ENCODE measurements around the gene UBE3B. TPM values are rescaled to one million over a fixed set of nuclear protein-coding genes. Genes with fewer than 3 reads are reported as not detected.

Gene UBE3B
- total RNA-seq, 1 experiment from 2014 or later, result 29.3 TPM

GRCh38 chr12:109535863-109536250, 58.4 kb downstream of the UBE3B start:
- TF ChIP-seq SMAD3 (CRISPR knock-in tag; IDR thresholded peaks at IDR 0.05; ENCODE audit: borderline replicate concordance), result no peak
- no peak for TF ChIP-seq E2F5 (CRISPR knock-in tag; IDR thresholded peaks at IDR 0.05)
- ATAC-seq (no peak), DNase-seq (ENCODE audit: low spot score) (no peak)
- no peaks in the 10 kb centered on the region for H3K27me3 Mint-ChIP-seq (ENCODE audit: low read depth)
- ChIA-PET POLR2A (no interaction called here), CTCF (interaction anchor here (1.0 to 1.6 kb wide), 2 partner anchors 108 to 238 kb away, joined by 3 to 4 read pairs; no protein-coding TSS in a partner anchor)
- H3K9me3 Mint-ChIP-seq, result no peaks in the 10 kb centered on the region
- no peak overlapping the region for H3K27ac Mint-ChIP-seq
- no peak overlapping the region for H3K4me3 Mint-ChIP-seq
- H3K36me3 Mint-ChIP-seq, result peaks cover 7% of the 10 kb centered on the region; the same call in 1 of the 2 replicates
- no peaks in the 10 kb centered on the region for H3K4me1 Mint-ChIP-seq

GRCh38 chr12:109537136-109537535, 59.7 kb downstream of the UBE3B start:
- CTCF ChIA-PET, result no interaction called here
- no peaks in the 10 kb centered on the region for H3K9me3 Mint-ChIP-seq
- no peaks in the 10 kb centered on the region for H3K4me1 Mint-ChIP-seq
- POLR2A ChIA-PET, result no interaction called here
- peaks cover 3% of the 10 kb centered on the region; the same call in 1 of the 2 replicates for H3K36me3 Mint-ChIP-seq
- TF ChIP-seq E2F4 (CRISPR knock-in tag; IDR thresholded peaks at IDR 0.05; ENCODE audit: borderline replicate concordance, low read depth) (no peak), ESRRA (CRISPR knock-in tag; IDR thresholded peaks at IDR 0.05; ENCODE audit: borderline replicate concordance) (no peak), CREB1 (CRISPR knock-in tag; IDR thresholded peaks at IDR 0.05) (no peak), MAX (CRISPR knock-in tag; IDR thresholded peaks at IDR 0.05) (no peak), KAT7 (CRISPR knock-in tag; IDR thresholded peaks at IDR 0.05; ENCODE audit: borderline replicate concordance) (no peak), E2F5 (CRISPR knock-in tag; IDR thresholded peaks at IDR 0.05) (no peak), CBFB (CRISPR knock-in tag; IDR thresholded peaks at IDR 0.05; ENCODE audit: low read depth) (no peak), HMGXB4 (CRISPR knock-in tag; IDR thresholded peaks at IDR 0.05) (no peak), AR (CRISPR knock-in tag; IDR thresholded peaks at IDR 0.05) (no peak), OVOL2 (CRISPR knock-in tag; IDR thresholded peaks at IDR 0.05; ENCODE audit: borderline replicate concordance) (no peak), NR2C2 (CRISPR knock-in tag; IDR thresholded peaks at IDR 0.05) (no peak), ZNF512 (CRISPR knock-in tag; IDR thresholded peaks at IDR 0.05; ENCODE audit: borderline replicate concordance) (no peak), TCF7 (CRISPR knock-in tag; IDR thresholded peaks at IDR 0.05; ENCODE audit: low read depth) (no peak), MYBL2 (CRISPR knock-in tag; IDR thresholded peaks at IDR 0.05) (no peak), SMAD3 (CRISPR knock-in tag; IDR thresholded peaks at IDR 0.05; ENCODE audit: borderline replicate concordance) (no peak)
- ATAC-seq, result no peak
- no peak overlapping the region for H3K4me3 Mint-ChIP-seq
- H3K27ac Mint-ChIP-seq, result peak overlapping the region; percentile 54; the same call in 1 of the 2 replicates
- no peak for DNase-seq (ENCODE audit: low spot score)
- no peaks in the 10 kb centered on the region for H3K27me3 Mint-ChIP-seq (ENCODE audit: low read depth)
